Sciatic nerve (tissue), 2 donors: Measurements from ENCODE around the gene RGS11. TPM values are rescaled to one million over a fixed set of nuclear protein-coding genes. Genes with fewer than 3 reads are reported as not detected.
"Not testable (repeated sequence)": the region's sequence is repeated elsewhere in the genome, so short reads cannot be mapped to it uniquely, and the experiment has no call there.

ENCODE experiments used
- ATAC-seq: fragments of 200-7000 bp; cut with Tn5 transposase; one replicate; pipeline ENCODE4 v1.9.1; 2020; ENCODE audit warnings: mild to moderate bottlenecking, moderate library complexity
- DNase-seq: peaks from one replicate; pipeline ENCODE4 v3.0.0-alpha.2; 2020; ENCODE audit warnings: low spot score
- intact Hi-C: fragments of 100-400 bp; cut with DNase I; formaldehyde crosslinking; loops from one replicate; pipeline ENCODE4 v1.14.2; 2022
- total RNA-seq: library from RNA; stranded (reverse); fragmentation: NEBNext Ultra II Directional; extraction: Animal tissue kit (Norgen Biotek cat#: 25700); gene quantifications from one replicate; pipeline ENCODE4 v1.2.1, GENCODE V29; 2021
- donor health status: DM: no; HTN: no; CAD: no.
- donor health status: DM: no; HTN: no; CAD: no.

RGS11 gene
- total RNA-seq, 1 donor from 2014 or later, result 48.9 TPM

GRCh38 chr16:268141-269053 lies 7.3 kb downstream of the RGS11 start:
- DNase-seq, result no peak
- intact Hi-C loops, result no loop called here
- ATAC-seq, result no peak

GRCh38 chr16:267562-267961 lies 8.2 kb downstream of the RGS11 start:
- intact Hi-C loops, DNase-seq, ATAC-seq: not testable (repeated sequence)

GRCh38 chr16:266258-267164 lies 9.2 kb downstream of the RGS11 start:
- ATAC-seq (no peak), DNase-seq (no peak)
- intact Hi-C loops, result no loop called here

GRCh38 chr16:265711-266110 lies 10.0 kb downstream of the RGS11 start:
- ATAC-seq (peak; percentile 17), DNase-seq (no peak)
- intact Hi-C loops, result no loop called here

GRCh38 chr16:265002-265529 lies 10.7 kb downstream of the RGS11 start:
- intact Hi-C loops, result no loop called here
- ATAC-seq, result no peak
- DNase-seq, result no peak

GRCh38 chr16:264440-264951 lies 11.2 kb downstream of the RGS11 start:
- intact Hi-C loops, result no loop called here
- ATAC-seq, result no peak
- DNase-seq, result no peak

- intact Hi-C loops, result no loop called here
- DNase-seq (no peak), ATAC-seq (no peak)
Observed at GRCh38 chr16:263944-264343, 11.8 kb downstream of the RGS11 start.

GRCh38 chr16:263182-263774 lies 12.5 kb downstream of the RGS11 start:
- intact Hi-C loops, result no loop called here
- ATAC-seq (no peak), DNase-seq (no peak)

GRCh38 chr16:262121-262745 lies 13.5 kb downstream of the RGS11 start:
- DNase-seq, result no peak
- no peak for ATAC-seq
- intact Hi-C loops, result no loop called here

- ATAC-seq (no peak), DNase-seq (no peak)
- intact Hi-C loops, result no loop called here
Observed at GRCh38 chr16:261031-261691, 14.6 kb downstream of the RGS11 start.

- no peak for DNase-seq
- intact Hi-C loops, result no loop called here
- ATAC-seq, result no peak
Observed at GRCh38 chr16:260326-260725, 15.4 kb downstream of the RGS11 start.

GRCh38 chr16:259814-260253 lies 15.9 kb downstream of the RGS11 start:
- DNase-seq (no peak), ATAC-seq (no peak)
- intact Hi-C loops, result no loop called here

- ATAC-seq (no peak), DNase-seq (no peak)
- intact Hi-C loops, result no loop called here
Observed at GRCh38 chr16:259226-259625, 16.5 kb downstream of the RGS11 start.

GRCh38 chr16:258091-258490 lies 17.7 kb downstream of the RGS11 start:
- ATAC-seq, DNase-seq, intact Hi-C loops: not testable (repeated sequence)

- ATAC-seq (no peak), DNase-seq (no peak)
- intact Hi-C loops, result no loop called here
Observed at GRCh38 chr16:255183-255582, 20.6 kb downstream of the RGS11 start.

GRCh38 chr16:254461-254860 lies 21.3 kb downstream of the RGS11 start:
- intact Hi-C loops, result no loop called here
- no peak for DNase-seq
- no peak for ATAC-seq

- ATAC-seq (no peak), DNase-seq (no peak)
- intact Hi-C loops, result no loop called here
Observed at GRCh38 chr16:253833-254232, 21.9 kb downstream of the RGS11 start.
